Measurements from ENCODE around the gene SIAH3.

SIAH3 gene

GRCh38 chr13:45861322-45861721 lies 9.8 kb upstream of the SIAH3 start:
- no peak for DNase-seq

- no peak for DNase-seq
These were observed 8.7 kb upstream of the SIAH3 start for GRCh38 chr13:45860240-45860639.

- no peak for DNase-seq
These were observed 8.2 kb upstream of the SIAH3 start for GRCh38 chr13:45859705-45860104.

- no peak for DNase-seq
These were observed 941 bp upstream of the SIAH3 start for GRCh38 chr13:45852494-45852893.

- no peak for DNase-seq
These were observed 403 bp upstream of the SIAH3 start for GRCh38 chr13:45851956-45852355.

GRCh38 chr13:45850027-45850613 lies 1.4 kb downstream of the SIAH3 start:
- DNase-seq: no peak

- no peak for DNase-seq
These were observed 2.1 kb downstream of the SIAH3 start for GRCh38 chr13:45849408-45849807.

- no peak for DNase-seq
These were observed 3.9 kb downstream of the SIAH3 start for GRCh38 chr13:45847554-45848224.

- DNase-seq: no peak
These were observed 4.9 kb downstream of the SIAH3 start for GRCh38 chr13:45846681-45847080.

- DNase-seq: no peak
These were observed 13.3 kb downstream of the SIAH3 start for GRCh38 chr13:45838171-45838745.

GRCh38 chr13:45837111-45837510 lies 14.4 kb downstream of the SIAH3 start:
- DNase-seq: no peak

GRCh38 chr13:45834411-45834994 lies 17.1 kb downstream of the SIAH3 start:
- DNase-seq: no peak

- DNase-seq: no peak
These were observed 17.7 kb downstream of the SIAH3 start for GRCh38 chr13:45833663-45834375.

GRCh38 chr13:45833242-45833641 lies 18.3 kb downstream of the SIAH3 start:
- DNase-seq: no peak

GRCh38 chr13:45831851-45832250 lies 19.7 kb downstream of the SIAH3 start:
- DNase-seq: no peak

- no peak for DNase-seq
These were observed 21.4 kb downstream of the SIAH3 start for GRCh38 chr13:45830121-45830520.

GRCh38 chr13:45828256-45828968 lies 23.1 kb downstream of the SIAH3 start:
- DNase-seq: no peak

GRCh38 chr13:45827318-45827717 lies 24.2 kb downstream of the SIAH3 start:
- no peak for DNase-seq

- DNase-seq: no peak
These were observed 24.8 kb downstream of the SIAH3 start for GRCh38 chr13:45826731-45827130.

- DNase-seq: no peak
These were observed 26.2 kb downstream of the SIAH3 start for GRCh38 chr13:45825387-45825650.

- no peak for DNase-seq
These were observed 28.0 kb downstream of the SIAH3 start for GRCh38 chr13:45823583-45823982.

GRCh38 chr13:45821811-45822210 lies 29.7 kb downstream of the SIAH3 start:
- no peak for DNase-seq
